Activated CD4-positive, alpha-beta T cell treated with anti-CD3 and anti-CD28 coated beads, Interleukin-2, amount 50 U/mL, for 1 hour (primary cell): ENCODE measurements around the gene BROX.

Source experiments
- DNase-seq: peaks from one replicate; pipeline ENCODE4 v3.0.0-alpha.2; 2020

Gene BROX

GRCh38 chr1:222781251-222781650 is 68.9 kb downstream of the BROX start:
- DNase-seq, result no peak

GRCh38 chr1:222783051-222783450 is 70.7 kb downstream of the BROX start:
- no peak for DNase-seq

DNA sequence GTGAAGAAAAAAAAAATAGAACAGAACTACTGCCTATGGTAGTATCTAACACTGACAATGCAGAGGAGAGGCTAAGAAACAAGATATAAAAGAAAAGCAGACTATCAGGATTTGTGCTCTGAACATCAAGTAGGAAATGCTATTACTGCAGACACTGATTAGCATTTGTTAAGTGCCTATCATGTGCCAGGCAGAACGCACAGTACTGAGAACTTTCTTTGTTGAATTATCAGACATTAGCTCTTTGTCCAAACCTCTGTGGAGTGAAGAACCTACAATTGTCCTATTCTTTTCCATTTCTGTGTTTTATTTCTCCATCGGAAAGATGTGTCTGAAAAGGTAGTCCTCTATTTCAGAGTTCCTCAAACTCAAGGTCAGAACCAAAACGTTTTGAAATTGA is 72.0 kb downstream of the BROX start:
- no peak for DNase-seq
